A549 (cell line): Measurements from ENCODE around the gene MED12L. TPM values are rescaled to one million over a fixed set of nuclear protein-coding genes. Genes with fewer than 3 reads are reported as not detected.

Experiments used
- ATAC-seq, 2 experiments: fragments of 200-7000 bp in 1 of 2; fragments of >200 bp in 1 of 2; cut with Nextera tagmentation in 1 of 2; cut with Tn5 transposase in 1 of 2; 3 replicates each; pipeline versions ENCODE4 v1.8.0 to v1.9.1; 2018 to 2020; ENCODE audit warnings: mild to moderate bottlenecking in 1 of 2, moderate library complexity in 1 of 2
- CTCF ChIA-PET: fragments of 300-600 bp; sonication (Branson Sonifier 250); formaldehyde crosslinking; extraction: SDS; loops from one replicate; lab custom pipeline; 2021; ENCODE audit warnings: antibody characterized with exemption, inconsistent platforms; lab: Yijun Ruan, JAX
- POLR2A ChIA-PET: fragments of 350-600 bp; formaldehyde crosslinking; extraction: SDS; loops from one replicate; lab custom pipeline; 2021; ENCODE audit warnings: antibody characterized with exemption, inconsistent platforms; lab: Yijun Ruan, JAX
- DNase-seq, 2 experiments: peaks; one replicate each; pipeline versions ENCODE4 v3.0.0 to v3.0.0-alpha.2; 2011 to 2016; ENCODE audit warnings: low read depth in 1 of 2, low spot score in 1 of 2
- FAIRE-seq: peaks from 2 replicates; lab custom pipeline; 2011; peaks lifted over from hg19 to GRCh38; lab: Jason Lieb, UNC
- H3K27ac ChIP-seq, 2 experiments: fragments of >200 bp; sonication (Bioruptor Twin); formaldehyde crosslinking; 3 replicates each; pipeline ENCODE4 v1.5.1; 2016 to 2017
- H3K4me1 ChIP-seq: fragments of >200 bp; sonication (Bioruptor Twin); formaldehyde crosslinking; 3 replicates; pipeline ENCODE4 v1.6.1; 2016
- H3K4me2 ChIP-seq: fragments of >200 bp; sonication (Bioruptor Twin); formaldehyde crosslinking; 3 replicates; pipeline ENCODE4 v1.6.1; 2016
- H3K4me3 ChIP-seq: fragments of >200 bp; sonication (Bioruptor Twin); formaldehyde crosslinking; 3 replicates; pipeline ENCODE4 v1.5.1; 2016
- H3K9me3 ChIP-seq: fragments of >200 bp; sonication (Bioruptor Twin); formaldehyde crosslinking; 3 replicates; pipeline ENCODE4 v1.6.1; 2016
- BHLHE40 ChIP-seq: IDR thresholded peaks from 2 replicates; pipeline ENCODE4 v1.6.1; 2012; ENCODE audit warnings: low read depth, low read length, inconsistent platforms
- CBX8 ChIP-seq: fragments of 200-600 bp; sonication (generic); IDR thresholded peaks from 2 replicates; pipeline ENCODE4 v1.6.1; 2016
- CEBPB ChIP-seq, 2 experiments: fragments of >200 bp in 1 of 2; sonication (Bioruptor Twin) in 1 of 2; formaldehyde crosslinking in 1 of 2; IDR thresholded peaks; 2 replicates each; pipeline ENCODE4 v1.6.1; 2012 to 2016
- CTCF ChIP-seq: fragments of >200 bp; sonication (Bioruptor Twin); formaldehyde crosslinking; IDR thresholded peaks from 3 replicates; pipeline ENCODE4 v1.5.1; 2016
- EHF ChIP-seq: fragments of 250-450 bp; sonication (Bioruptor Pico); IDR thresholded peaks from 2 replicates; pipeline ENCODE4 v1.5.0; 2020; ENCODE audit warnings: mild to moderate bottlenecking
- EHMT2 ChIP-seq: fragments of 200-600 bp; sonication (generic); IDR thresholded peaks from 2 replicates; pipeline ENCODE4 v1.6.1; 2016; ENCODE audit warnings: antibody characterized with exemption, low read depth, mild to moderate bottlenecking, moderate library complexity
- ESRRA ChIP-seq: fragments of 150-350 bp; IDR thresholded peaks from 2 replicates; pipeline ENCODE4 v1.6.1; 2014; ENCODE audit warnings: mild to moderate bottlenecking, low read length, borderline replicate concordance
- FOSL2 ChIP-seq, 2 experiments: fragments of 450-650 bp in 1 of 2; fragments of >200 bp in 1 of 2; sonication (Bioruptor Twin) in 1 of 2; formaldehyde crosslinking; IDR thresholded peaks; 2 replicates each; pipeline versions ENCODE4 v1.5.0 to v1.6.1; 2016 to 2020; ENCODE audit warnings: mild to moderate bottlenecking in 1 of 2, moderate library complexity in 1 of 2
- GATA3 ChIP-seq: IDR thresholded peaks from 2 replicates; pipeline ENCODE4 v1.6.1; 2012; ENCODE audit warnings: borderline replicate concordance
- HES2 ChIP-seq: fragments of >200 bp; sonication (Bioruptor Twin); formaldehyde crosslinking; IDR thresholded peaks from 2 replicates; pipeline ENCODE4 v1.6.1; 2016
- KDM1A ChIP-seq: fragments of 200-600 bp; sonication (generic); IDR thresholded peaks from 2 replicates; pipeline ENCODE4 v1.6.1; 2016; ENCODE audit warnings: low read depth, mild to moderate bottlenecking
- NFE2L2 ChIP-seq: fragments of 150-350 bp; conservative IDR thresholded peaks from 2 replicates; pipeline ENCODE4 v1.6.1; 2014; ENCODE audit warnings: low read length
- NPAS2 ChIP-seq: fragments of 250-450 bp; sonication (Bioruptor Pico); IDR thresholded peaks from 2 replicates; pipeline ENCODE4 v1.8.0; 2022; ENCODE audit warnings: mild to moderate bottlenecking, moderate library complexity, borderline replicate concordance
- PHF8 ChIP-seq: fragments of 200-600 bp; sonication (generic); IDR thresholded peaks from 2 replicates; pipeline ENCODE4 v1.6.1; 2016; ENCODE audit warnings: low read depth, mild to moderate bottlenecking, antibody characterized with exemption, moderate library complexity, borderline replicate concordance
- POLR2AphosphoS2 ChIP-seq: conservative IDR thresholded peaks from 2 replicates; pipeline ENCODE4 v1.6.1; 2012; ENCODE audit warnings: low read length, improper control_type of control experiment, inconsistent platforms
- RAD21 ChIP-seq, 2 experiments: fragments of >200 bp in 1 of 2; sonication (Bioruptor Twin) in 1 of 2; formaldehyde crosslinking in 1 of 2; IDR thresholded peaks in 1 of 2; conservative IDR thresholded peaks in 1 of 2; 2 replicates in 1 of 2; 3 replicates in 1 of 2; pipeline ENCODE4 v1.6.1; 2012 to 2018; ENCODE audit warnings: inconsistent platforms in 1 of 2
- RFX5 ChIP-seq: fragments of 450-650 bp; IDR thresholded peaks from 2 replicates; pipeline ENCODE4 v1.7.1; 2014; ENCODE audit warnings: antibody characterized with exemption, mild to moderate bottlenecking, moderate library complexity
- RNF2 ChIP-seq: fragments of 200-600 bp; sonication (generic); IDR thresholded peaks from 2 replicates; pipeline ENCODE4 v1.6.1; 2016; ENCODE audit warnings: low read depth, mild to moderate bottlenecking, antibody characterized with exemption, moderate library complexity, borderline replicate concordance
- WGBS: methylation state at CpG from one replicate; pipeline ENCODE4 v1.1.6; 2017; ENCODE audit errors: missing lambda C conversion rate; 5-methylcytosine and 5-hydroxymethylcytosine counted together
- polyA plus RNA-seq, 4 experiments: library from polyadenylated mRNA; depleted of rRNA in 3 of 4; stranded (reverse); fragments of >200 nt; fragmentation: RNase III in 1 of 4; extraction: RNeasy Plus Mini Kit Qiagen cat#74134 plus additional on column Dnase treatment in 1 of 4; gene quantifications; 2 replicates in 3 of 4; 3 replicates in 1 of 4; pipeline ENCODE4 v1.2.3, GENCODE V29; 2011 to 2017
- TF ChIP-seq, protein P1 (sequence below): fragments of 150-350 bp; IDR thresholded peaks from 2 replicates; pipeline ENCODE4 v1.6.1; 2014; ENCODE audit warnings: low read depth, mild to moderate bottlenecking, low read length
- TF ChIP-seq, protein P2 (sequence below): fragments of >200 bp; sonication (Bioruptor Twin); formaldehyde crosslinking; IDR thresholded peaks from 3 replicates; pipeline ENCODE4 v1.6.1; 2016
- TF ChIP-seq, protein P3 (sequence below): fragments of 450-650 bp; IDR thresholded peaks from 2 replicates; pipeline ENCODE4 v1.6.1; 2014; ENCODE audit warnings: antibody characterized with exemption

Gene MED12L
- polyA plus RNA-seq, 2 of the 4 experiments (the other 2 are of a cell fraction), result 0.32 to 0.63 TPM

- Histone ChIP-seq H3K9me3 (no peaks in the 10 kb centered on the region), H3K4me2 (no peak overlapping the region), H3K4me3 (no peak overlapping the region), H3K27ac (no peak overlapping the region), H3K4me1 (no peaks in the 10 kb centered on the region)
- CTCF ChIA-PET, result interaction anchor here (0.7 to 2.6 kb wide), 3 partner anchors 10 to 22 kb away, joined by 3 to 7 read pairs (median 3); no protein-coding TSS in a partner anchor
- ATAC-seq, result no peak
- WGBS, result 70% methylated on average over 2 of the region's 2 CpGs
- DNase-seq, result no peak
- TF ChIP-seq FOSL2 (IDR thresholded peaks at IDR 0.05) (no peak), FOSL2 (CRISPR knock-in tag; IDR thresholded peaks at IDR 0.05) (no peak), RFX5 (no peak), RNF2 (no peak), EHF (CRISPR knock-in tag) (no peak), GATA3 (no peak), CBX8 (no peak), PHF8 (no peak)
- TF ChIP-seq, protein P1, sequence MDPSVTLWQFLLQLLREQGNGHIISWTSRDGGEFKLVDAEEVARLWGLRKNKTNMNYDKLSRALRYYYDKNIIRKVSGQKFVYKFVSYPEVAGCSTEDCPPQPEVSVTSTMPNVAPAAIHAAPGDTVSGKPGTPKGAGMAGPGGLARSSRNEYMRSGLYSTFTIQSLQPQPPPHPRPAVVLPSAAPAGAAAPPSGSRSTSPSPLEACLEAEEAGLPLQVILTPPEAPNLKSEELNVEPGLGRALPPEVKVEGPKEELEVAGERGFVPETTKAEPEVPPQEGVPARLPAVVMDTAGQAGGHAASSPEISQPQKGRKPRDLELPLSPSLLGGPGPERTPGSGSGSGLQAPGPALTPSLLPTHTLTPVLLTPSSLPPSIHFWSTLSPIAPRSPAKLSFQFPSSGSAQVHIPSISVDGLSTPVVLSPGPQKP, result no peak
- TF ChIP-seq, protein P2, sequence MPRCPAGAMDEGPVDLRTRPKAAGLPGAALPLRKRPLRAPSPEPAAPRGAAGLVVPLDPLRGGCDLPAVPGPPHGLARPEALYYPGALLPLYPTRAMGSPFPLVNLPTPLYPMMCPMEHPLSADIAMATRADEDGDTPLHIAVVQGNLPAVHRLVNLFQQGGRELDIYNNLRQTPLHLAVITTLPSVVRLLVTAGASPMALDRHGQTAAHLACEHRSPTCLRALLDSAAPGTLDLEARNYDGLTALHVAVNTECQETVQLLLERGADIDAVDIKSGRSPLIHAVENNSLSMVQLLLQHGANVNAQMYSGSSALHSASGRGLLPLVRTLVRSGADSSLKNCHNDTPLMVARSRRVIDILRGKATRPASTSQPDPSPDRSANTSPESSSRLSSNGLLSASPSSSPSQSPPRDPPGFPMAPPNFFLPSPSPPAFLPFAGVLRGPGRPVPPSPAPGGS, result no peak
- POLR2A ChIA-PET, result no interaction called here
- no peak for FAIRE-seq
These were observed 212.0 kb downstream of the MED12L start for GRCh38 chr3:151297429-151297828.

DNA sequence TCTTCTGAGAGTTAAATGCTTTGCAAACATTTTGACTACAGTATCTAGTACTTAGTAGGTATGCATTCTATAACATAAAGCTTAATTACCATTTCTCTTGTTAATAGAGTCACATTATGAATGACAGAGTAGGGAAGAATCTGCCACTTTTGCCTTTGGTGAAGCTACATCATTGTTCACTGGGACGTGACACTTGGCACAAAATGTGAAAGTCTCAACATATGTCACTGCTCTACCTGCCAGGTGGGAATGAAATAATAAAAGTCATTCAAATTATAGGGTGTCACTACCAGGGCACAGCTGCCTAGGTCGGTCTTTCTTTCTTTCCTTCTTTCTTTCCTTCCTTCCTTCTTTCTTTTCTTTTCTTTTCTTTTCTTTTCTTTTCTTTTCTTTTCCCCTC, 213.5 kb downstream of the MED12L start:
- no peak overlapping the region for H3K4me2 ChIP-seq
- no peaks in the 10 kb centered on the region for H3K4me1 ChIP-seq
- no peak for ATAC-seq
- no peak for FAIRE-seq
- TF ChIP-seq ESRRA (no peak), CEBPB (IDR thresholded peaks at IDR 0.05) (no peak), NFE2L2 (no peak), POLR2AphosphoS2 (no peak), CTCF (no peak), EHMT2 (no peak), NPAS2 (CRISPR knock-in tag) (no peak), GATA3 (no peak), FOSL2 (IDR thresholded peaks at IDR 0.05) (no peak), FOSL2 (CRISPR knock-in tag; IDR thresholded peaks at IDR 0.05) (no peak), KDM1A (no peak), RAD21 (conservative IDR thresholded peaks at IDR 0.05 in 1 of 2, IDR thresholded peaks at IDR 0.05 in 1 of 2) (no peak), BHLHE40 (no peak), HES2 (no peak), PHF8 (no peak)
- TF ChIP-seq, protein P2, result no peak
- TF ChIP-seq, protein P3, sequence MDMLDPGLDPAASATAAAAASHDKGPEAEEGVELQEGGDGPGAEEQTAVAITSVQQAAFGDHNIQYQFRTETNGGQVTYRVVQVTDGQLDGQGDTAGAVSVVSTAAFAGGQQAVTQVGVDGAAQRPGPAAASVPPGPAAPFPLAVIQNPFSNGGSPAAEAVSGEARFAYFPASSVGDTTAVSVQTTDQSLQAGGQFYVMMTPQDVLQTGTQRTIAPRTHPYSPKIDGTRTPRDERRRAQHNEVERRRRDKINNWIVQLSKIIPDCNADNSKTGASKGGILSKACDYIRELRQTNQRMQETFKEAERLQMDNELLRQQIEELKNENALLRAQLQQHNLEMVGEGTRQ, result no peak
- no peak for DNase-seq
- H3K4me3 ChIP-seq, result no peak overlapping the region
- no peak overlapping the region for H3K27ac ChIP-seq
- ChIA-PET CTCF (interaction anchor here (0.9 to 2.6 kb wide), 6 partner anchors 8 to 540 kb away, joined by 3 to 7 read pairs (median 3); no protein-coding TSS in a partner anchor), POLR2A (no interaction called here)
- H3K9me3 ChIP-seq, result no peaks in the 10 kb centered on the region
- 61% methylated on average over 2 of the region's 2 CpGs for WGBS
